ENCODE measurements around the gene MPPED1.

- TF ChIP-seq CTCF (conservative IDR thresholded peaks at IDR 0.05; ENCODE audit: low read length) (no peak), EZH2phosphoT487 (IDR thresholded peaks at IDR 0.05; ENCODE audit: borderline replicate concordance) (no peak)
Measured at GRCh38 chr22:43431808-43432554, 20.2 kb downstream of the MPPED1 start.

All from Loucy (cell line).